Superior temporal gyrus (tissue), 1 donor: ENCODE results near the gene TOLLIP.
A peak's percentile ranks its signal among the peaks of the same experiment; 100 is the strongest.
"Not testable (repeated sequence)": the region's sequence is repeated elsewhere in the genome, so short reads cannot be mapped to it uniquely, and the experiment has no call there.

Experiments used
- DNase-seq: peaks from one replicate; pipeline ENCODE4 v3.0.0-alpha.2; 2016; ENCODE audit errors: extremely low spot score

TOLLIP gene

GRCh38 chr11:1283091-1283511 lies 26.3 kb downstream of the TOLLIP start:
- DNase-seq: no peak

- DNase-seq: no peak
Observed at GRCh38 chr11:1281974-1282365, 27.5 kb downstream of the TOLLIP start.

GRCh38 chr11:1281326-1281973 lies 28.0 kb downstream of the TOLLIP start:
- peak; percentile 43 for DNase-seq

- DNase-seq: no peak
Observed at GRCh38 chr11:1280116-1281035, 29.1 kb downstream of the TOLLIP start.

GRCh38 chr11:1279674-1280055 lies 29.8 kb downstream of the TOLLIP start:
- DNase-seq: no peak

GRCh38 chr11:1278766-1279673 lies 30.4 kb downstream of the TOLLIP start:
- no peak for DNase-seq

- DNase-seq: no peak
Observed at GRCh38 chr11:1277936-1278512, 31.4 kb downstream of the TOLLIP start.

GRCh38 chr11:1276866-1277615 lies 32.4 kb downstream of the TOLLIP start:
- no peak for DNase-seq

- DNase-seq: peak; percentile 68
Observed at GRCh38 chr11:1276041-1276790, 33.2 kb downstream of the TOLLIP start.

GRCh38 chr11:1275021-1275420 lies 34.4 kb downstream of the TOLLIP start:
- DNase-seq: no peak

- DNase-seq: no peak
Observed at GRCh38 chr11:1274501-1274900, 34.9 kb downstream of the TOLLIP start.

- DNase-seq: no peak
Observed at GRCh38 chr11:1272531-1272930, 36.9 kb downstream of the TOLLIP start.

- no peak for DNase-seq
Observed at GRCh38 chr11:1271927-1272326, 37.5 kb downstream of the TOLLIP start.

- DNase-seq: no peak
Observed at GRCh38 chr11:1271406-1271805, 38.0 kb downstream of the TOLLIP start.

GRCh38 chr11:1271002-1271401 lies 38.4 kb downstream of the TOLLIP start:
- no peak for DNase-seq

- DNase-seq: no peak
Observed at GRCh38 chr11:1270476-1270875, 39.0 kb downstream of the TOLLIP start.

- no peak for DNase-seq
Observed at GRCh38 chr11:1269957-1270356, 39.5 kb downstream of the TOLLIP start.

GRCh38 chr11:1267441-1268100 lies 41.9 kb downstream of the TOLLIP start:
- peak; percentile 55 for DNase-seq

GRCh38 chr11:1266976-1267375 lies 42.5 kb downstream of the TOLLIP start:
- not testable (repeated sequence) for DNase-seq

- DNase-seq: not testable (repeated sequence)
Observed at GRCh38 chr11:1265480-1265879, 44.0 kb downstream of the TOLLIP start.
